NCI-H1092 treated with DMSO at 0.1 percent for 48 hours (cell line): ENCODE data around the gene HUS1.
"Not testable (repeated sequence)": the region's sequence is repeated elsewhere in the genome, so short reads cannot be mapped to it uniquely, and the experiment has no call there.

Source experiments
- DNase-seq: peaks from one replicate; lab custom pipeline; 2025; lab: John Stamatoyannopoulos, UW

The HUS1 gene

GRCh38 chr7:47923081-47923875 lies 56.1 kb downstream of the HUS1 start:
- DNase-seq = not testable (repeated sequence)

GRCh38 chr7:47916514-47916913 lies 62.9 kb downstream of the HUS1 start:
- DNase-seq = not testable (repeated sequence)

GRCh38 chr7:47915616-47915976 lies 63.8 kb downstream of the HUS1 start:
- DNase-seq = no peak

GRCh38 chr7:47914717-47915615 lies 64.4 kb downstream of the HUS1 start:
- DNase-seq = no peak
